Activated CD4-positive, alpha-beta T cell treated with anti-CD3 and anti-CD28 coated beads, Interleukin-2, Interleukin-4, amounts not matched to agents 100 ng/mL and 50 ng/mL, durations not matched to agents 16 hours and 8 hours (primary cell): ENCODE results near the gene RYR2.
"Not testable (repeated sequence)": the region's sequence is repeated elsewhere in the genome, so short reads cannot be mapped to it uniquely, and the experiment has no call there.

ENCODE experiments used
- DNase-seq: peaks from one replicate; pipeline ENCODE4 v3.0.0-alpha.2; 2020; ENCODE audit warnings: low spot score

Gene RYR2

GRCh38 chr1:237146241-237146640 is 104.3 kb downstream of the RYR2 start:
- DNase-seq = no peak

DNA sequence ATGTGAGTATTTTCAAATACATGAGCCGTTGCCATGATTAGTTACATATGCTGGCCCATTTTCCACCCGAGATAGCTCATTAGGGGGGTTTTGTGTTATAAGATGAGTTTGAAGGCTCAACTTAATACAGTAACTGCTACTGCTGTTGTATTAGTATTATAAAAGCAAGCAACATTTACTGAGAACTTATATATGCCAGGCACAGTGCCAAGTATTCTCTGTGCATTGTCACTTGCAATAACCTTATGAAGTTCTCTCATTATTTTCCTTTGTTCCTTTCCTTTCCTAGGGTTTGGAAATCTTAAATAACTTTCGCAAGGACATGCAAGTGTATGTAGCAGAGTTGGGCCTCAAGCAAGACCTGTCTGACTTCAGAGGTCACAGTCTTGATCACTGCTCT is 107.9 kb downstream of the RYR2 start:
- DNase-seq = no peak

- not testable (repeated sequence) for DNase-seq
Observed at GRCh38 chr1:237151979-237152378, 110.0 kb downstream of the RYR2 start.

- DNase-seq = no peak
Observed at GRCh38 chr1:237152506-237153335, 110.7 kb downstream of the RYR2 start.

GRCh38 chr1:237154157-237154556 is 112.2 kb downstream of the RYR2 start:
- DNase-seq = no peak

- DNase-seq = no peak
Observed at GRCh38 chr1:237164406-237165352, 122.7 kb downstream of the RYR2 start.

DNA sequence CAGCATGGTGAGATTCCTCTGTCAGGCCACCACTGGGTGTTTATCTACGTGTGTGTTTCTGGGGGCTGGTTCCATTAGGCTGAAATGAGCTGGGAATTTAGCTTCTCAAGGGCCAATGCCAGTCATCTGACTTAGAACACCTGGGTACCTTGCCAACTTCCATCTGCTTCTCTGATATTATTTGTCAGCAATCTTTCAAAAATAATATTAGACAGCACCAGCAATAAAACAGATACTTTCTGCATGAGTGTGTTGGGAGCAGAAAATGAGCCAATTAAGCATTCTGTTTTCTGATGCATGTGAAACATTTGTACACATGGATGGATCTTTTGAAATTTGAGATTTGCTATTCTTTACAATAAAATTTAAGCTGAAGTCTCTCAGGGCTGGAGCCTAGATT is 124.1 kb downstream of the RYR2 start:
- DNase-seq = no peak

DNA sequence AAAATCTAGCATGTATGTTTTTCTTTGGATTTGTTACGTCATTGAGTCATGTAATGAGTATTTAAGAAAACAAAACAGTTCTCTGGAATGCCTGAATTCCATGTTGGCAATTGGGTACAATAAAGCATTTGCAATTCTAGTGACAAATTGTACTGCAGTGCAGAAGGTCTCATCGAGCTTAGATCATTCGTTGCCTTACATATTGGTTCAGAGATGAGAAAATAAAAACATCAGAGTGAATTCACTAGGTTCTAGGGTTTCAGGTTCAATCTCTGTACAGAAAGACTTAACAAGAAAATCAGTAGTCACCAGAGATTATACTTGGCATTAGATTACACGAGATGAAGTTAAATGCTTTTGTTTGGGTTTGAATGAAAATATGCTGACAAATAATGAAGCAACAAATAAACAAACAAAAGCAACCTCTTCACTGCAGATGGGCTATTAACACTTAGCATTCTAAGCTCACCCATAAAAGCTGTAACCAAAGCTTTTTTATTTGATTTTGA is 124.7 kb downstream of the RYR2 start:
- DNase-seq = no peak

DNA sequence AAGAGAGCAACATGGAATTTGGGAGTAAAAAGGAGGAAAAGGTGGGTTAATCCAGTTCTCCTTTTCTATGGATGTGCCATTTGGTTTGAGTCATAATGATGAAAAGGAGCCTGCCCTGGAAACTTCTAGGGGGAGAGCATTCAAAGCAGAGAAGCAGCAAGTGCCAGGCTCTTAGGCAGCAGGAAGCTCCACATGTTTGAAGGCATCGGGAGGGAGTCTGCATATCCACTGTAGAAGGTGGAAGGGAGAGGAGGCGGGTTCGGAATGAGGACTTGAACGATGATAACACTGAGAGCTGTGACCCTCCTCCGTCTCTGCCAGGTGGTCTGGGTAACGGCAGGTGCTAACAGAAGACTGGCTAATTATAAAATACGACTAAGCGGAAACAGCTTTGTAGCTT is 128.2 kb downstream of the RYR2 start:
- no peak for DNase-seq

- DNase-seq = no peak
Observed at GRCh38 chr1:237171454-237172117, 129.6 kb downstream of the RYR2 start.

DNA sequence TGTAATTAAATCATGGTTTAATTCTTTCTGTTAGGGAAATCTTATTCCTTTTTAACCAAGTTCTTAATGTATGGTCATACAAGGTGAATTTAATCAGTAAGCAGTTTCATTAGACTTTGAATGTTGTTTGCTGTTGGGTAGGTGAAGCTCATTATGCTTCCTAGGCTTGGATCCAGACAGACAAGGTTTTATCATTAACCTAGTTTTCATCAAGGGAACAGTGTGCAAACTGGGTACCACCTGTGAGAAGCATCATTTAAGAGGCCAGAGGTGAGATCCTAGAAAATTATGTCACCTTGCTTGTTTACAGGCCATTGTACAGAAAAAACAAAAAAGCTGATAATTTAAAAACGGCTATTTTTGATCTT is 130.1 kb downstream of the RYR2 start:
- DNase-seq = no peak

DNA sequence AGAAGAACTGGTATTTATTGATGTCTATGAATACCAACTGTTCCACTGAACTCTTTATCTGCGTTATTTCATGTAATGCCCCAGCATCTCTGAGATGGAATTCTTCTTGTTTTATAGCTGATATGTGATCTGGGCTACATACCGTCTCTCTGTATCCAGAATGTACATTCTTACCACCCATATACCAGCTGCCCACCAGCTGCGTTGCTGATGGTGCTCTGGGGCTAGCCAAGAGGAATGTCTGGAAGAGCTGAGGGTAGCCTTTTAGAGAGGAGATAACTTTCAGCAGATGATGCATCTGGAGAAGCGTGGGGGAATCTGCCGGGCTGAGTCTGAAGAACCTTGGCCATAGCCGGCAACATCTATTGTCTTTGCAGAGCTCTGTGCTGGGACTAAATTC is 137.5 kb downstream of the RYR2 start:
- DNase-seq = no peak

GRCh38 chr1:237180256-237180655 is 138.3 kb downstream of the RYR2 start:
- no peak for DNase-seq

- DNase-seq = no peak
Observed at GRCh38 chr1:237181743-237182317, 139.8 kb downstream of the RYR2 start.

GRCh38 chr1:237183963-237184540 is 142.1 kb downstream of the RYR2 start:
- DNase-seq = no peak

GRCh38 chr1:237186675-237187074 is 144.7 kb downstream of the RYR2 start:
- no peak for DNase-seq

GRCh38 chr1:237187842-237188241 is 145.9 kb downstream of the RYR2 start:
- DNase-seq = no peak

GRCh38 chr1:237191403-237191802 is 149.4 kb downstream of the RYR2 start:
- DNase-seq = no peak

DNA sequence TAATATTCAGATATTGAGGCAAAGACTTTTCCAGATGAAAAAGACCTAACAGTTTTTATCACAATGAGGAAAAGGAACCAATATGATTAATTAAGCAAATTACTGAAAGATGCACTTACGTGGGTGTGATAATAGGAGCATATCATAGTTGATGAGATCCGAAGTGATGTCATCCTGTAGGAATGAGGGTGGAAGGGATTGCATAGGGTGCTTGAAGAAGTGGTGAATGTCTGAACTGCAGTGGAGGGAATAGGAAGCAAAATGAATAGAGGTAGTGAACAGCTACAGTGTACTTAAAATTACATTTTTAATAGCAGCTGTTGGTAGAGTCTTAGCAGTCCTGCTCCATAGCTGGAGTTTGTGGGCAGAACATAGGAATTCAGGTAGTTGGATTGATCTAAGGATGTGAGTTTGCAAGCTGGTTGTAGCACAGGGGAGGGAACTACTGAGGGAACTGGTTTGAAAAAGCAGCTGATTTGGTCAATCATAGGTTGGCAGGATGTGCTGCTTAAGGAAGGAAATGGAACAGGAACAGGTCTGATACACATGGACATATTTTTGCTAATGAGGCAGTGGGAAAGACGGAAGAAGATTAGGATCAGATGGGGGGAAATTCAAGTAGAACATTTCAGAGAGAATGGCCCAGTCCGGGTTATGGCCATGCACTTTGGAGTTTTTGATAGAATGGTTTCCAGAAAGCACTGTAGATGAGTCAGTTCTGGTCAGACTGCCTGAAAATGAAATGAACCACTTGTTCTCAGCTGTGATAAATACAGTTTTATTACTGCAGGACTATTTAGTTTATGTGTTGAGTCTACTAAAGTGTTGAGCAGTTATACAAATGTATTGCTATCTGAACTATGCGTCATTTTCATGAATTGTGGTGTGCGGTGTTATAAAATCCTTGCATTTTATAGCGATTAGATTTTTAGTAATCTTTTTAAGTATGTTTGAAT is 155.8 kb downstream of the RYR2 start:
- DNase-seq = no peak

GRCh38 chr1:237199026-237199425 is 157.0 kb downstream of the RYR2 start:
- DNase-seq = peak; percentile 12
